Thoracic aorta (tissue), 2 donors: Measurements from ENCODE around the gene LCN10. TPM values are rescaled to one million over a fixed set of nuclear protein-coding genes. Genes with fewer than 3 reads are reported as not detected.

ENCODE experiments used
- ATAC-seq: fragments of 150-250 bp; one replicate; pipeline ENCODE4 v1.8.0; 2017; ENCODE audit warnings: low read depth; ENCODE audit not compliant: insufficient number of reproducible peaks, low FRiP score
- DNase-seq: peaks from one replicate; pipeline ENCODE4 v3.0.0-alpha.2; 2020; ENCODE audit warnings: low spot score
- H3K27ac ChIP-seq, 2 donors: fragments of 200-600 bp; sonication (generic); 1 replicate in 1 of 2; 2 replicates in 1 of 2; pipeline ENCODE4 v1.5.1; 2016; ENCODE audit warnings: mild to moderate bottlenecking in 2 of 2, moderate library complexity in 2 of 2
- H3K27me3 ChIP-seq: fragments of 200-600 bp; sonication (generic); replicated peaks from 2 replicates; pipeline ENCODE4 v1.6.0; 2016; ENCODE audit warnings: mild to moderate bottlenecking; ENCODE audit not compliant: insufficient read depth
- H3K36me3 ChIP-seq: fragments of 200-600 bp; sonication (generic); one replicate; pipeline ENCODE4 v1.5.1; 2016
- H3K4me1 ChIP-seq, 2 donors: fragments of 200-600 bp; sonication (generic); 1 replicate in 1 of 2; 2 replicates in 1 of 2; pipeline versions ENCODE4 v1.5.1 to v1.6.0; 2016; ENCODE audit warnings: low read depth in 2 of 2, mild to moderate bottlenecking in 1 of 2; ENCODE audit not compliant: control insufficient read depth in 1 of 2
- H3K4me3 ChIP-seq: fragments of 200-600 bp; sonication (generic); 2 replicates; pipeline ENCODE4 v1.5.1; 2016; ENCODE audit warnings: mild to moderate bottlenecking
- H3K9me3 ChIP-seq: fragments of 200-600 bp; sonication (generic); 2 replicates; pipeline ENCODE4 v1.5.1; 2016
- CTCF ChIP-seq: fragments of 200-600 bp; sonication (generic); IDR thresholded peaks from one replicate; pipeline ENCODE4 v1.5.1; 2019; ENCODE audit warnings: antibody characterized with exemption
- total RNA-seq, 2 donors: library from RNA; depleted of rRNA; stranded (reverse); fragments of >200 nt; gene quantifications; one replicate each; pipeline versions ENCODE4 v1.1.0 to v1.2.3, GENCODE V29; 2016

The LCN10 gene
- total RNA-seq, 2 donors from 2014 or later, result 3.1 to 9.4 TPM

- no peaks in the 10 kb centered on the region for H3K36me3 ChIP-seq
- H3K27me3 ChIP-seq, result peaks cover 3% of the 10 kb centered on the region
- H3K4me1 ChIP-seq, result no peaks in the 10 kb centered on the region
- no peak for TF ChIP-seq CTCF
- no peak overlapping the region for H3K27ac ChIP-seq
- DNase-seq (no peak), ATAC-seq (no peak)
- H3K9me3 ChIP-seq, result no peaks in the 10 kb centered on the region
- H3K4me3 ChIP-seq, result no peak overlapping the region
These were observed 6.8 kb downstream of the LCN10 start for GRCh38 chr9:136735812-136736480.

GRCh38 chr9:136734837-136735496, 7.8 kb downstream of the LCN10 start:
- TF ChIP-seq CTCF, result no peak
- DNase-seq (no peak), ATAC-seq (no peak)
- Histone ChIP-seq H3K4me1 (no peaks in the 10 kb centered on the region), H3K36me3 (no peaks in the 10 kb centered on the region), H3K27me3 (no peaks in the 10 kb centered on the region), H3K4me3 (no peak overlapping the region), H3K9me3 (no peaks in the 10 kb centered on the region), H3K27ac (no peak overlapping the region)

- DNase-seq, result no peak
- Histone ChIP-seq H3K27ac (no peak overlapping the region), H3K4me1 (peaks cover 0 to 7% of the 10 kb centered on the region in 2 donors), H3K9me3 (no peaks in the 10 kb centered on the region), H3K4me3 (no peak overlapping the region), H3K36me3 (no peaks in the 10 kb centered on the region), H3K27me3 (no peaks in the 10 kb centered on the region)
- ATAC-seq, result no peak
- TF ChIP-seq CTCF, result no peak
These were observed 9.1 kb downstream of the LCN10 start for GRCh38 chr9:136733611-136734010.

- Histone ChIP-seq H3K4me3 (no peak overlapping the region), H3K27me3 (no peaks in the 10 kb centered on the region), H3K4me1 (peaks cover 0 to 11% of the 10 kb centered on the region in 2 donors), H3K9me3 (no peaks in the 10 kb centered on the region), H3K27ac (no peak overlapping the region), H3K36me3 (no peaks in the 10 kb centered on the region)
- no peak for DNase-seq
- no peak for ATAC-seq
- TF ChIP-seq CTCF, result no peak
These were observed 10.1 kb downstream of the LCN10 start for GRCh38 chr9:136732444-136733178.

- ATAC-seq, result no peak
- H3K4me3 ChIP-seq, result no peak overlapping the region
- DNase-seq, result no peak
These were observed 12.8 kb downstream of the LCN10 start for GRCh38 chr9:136729926-136730325.

More at GRCh38 chr9:136729926-136730325, 12.8 kb downstream of the LCN10 start:
- Histone ChIP-seq H3K36me3 (peaks cover 3% of the 10 kb centered on the region), H3K4me1 (peaks cover 8 to 28% of the 10 kb centered on the region in 2 donors), H3K27me3 (no peaks in the 10 kb centered on the region), H3K27ac (no peak overlapping the region), H3K9me3 (no peaks in the 10 kb centered on the region)
- no peak for TF ChIP-seq CTCF
